Measurements from ENCODE around the gene GFRA4. TPM values are rescaled to one million over a fixed set of nuclear protein-coding genes. Genes with fewer than 3 reads are reported as not detected.

GFRA4 gene
- total RNA-seq, 1 donor from 2014 or later = not detected

DNA sequence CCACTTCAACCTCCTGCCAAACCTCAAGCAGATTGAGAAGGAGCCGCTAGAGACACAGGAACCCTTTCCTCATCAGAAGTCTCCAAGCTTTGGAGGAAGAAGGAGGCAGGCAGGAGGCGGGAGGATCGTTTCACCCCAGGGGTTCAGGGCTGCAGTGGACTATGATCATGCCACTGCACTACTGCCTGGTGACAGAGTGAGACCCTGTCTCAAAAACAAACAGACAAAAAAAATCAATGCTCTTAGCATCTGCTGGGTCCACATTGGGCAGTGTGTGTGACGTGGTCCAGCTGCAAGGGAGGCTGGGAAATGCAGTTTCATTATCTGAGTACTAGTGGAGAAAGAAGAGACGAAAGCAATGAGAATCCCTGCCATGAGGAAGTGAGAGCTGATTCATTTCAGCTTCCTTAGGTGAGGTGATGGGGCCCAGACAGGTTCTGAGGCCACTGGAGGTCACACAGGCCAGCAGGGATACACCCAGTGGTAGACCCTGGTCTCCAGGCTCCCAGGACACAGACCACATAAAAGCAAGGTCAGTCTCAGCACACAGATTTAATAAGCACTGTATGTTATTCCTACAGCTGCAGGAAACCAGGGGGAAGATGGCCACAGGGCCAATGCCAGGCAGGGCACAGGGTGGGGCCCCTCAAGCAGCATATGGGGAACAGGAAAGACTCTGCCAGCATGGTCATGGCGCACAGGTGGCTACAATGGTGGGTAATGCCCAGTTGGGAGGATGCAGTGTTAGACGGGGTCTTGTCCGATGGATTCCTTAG lies 4.3 kb downstream of the GFRA4 start:
- H3K27me3 Mint-ChIP-seq (ENCODE audit: unreplicated experiment) = peaks cover 14% of the 10 kb centered on the region
- no peak overlapping the region for H3K4me3 Mint-ChIP-seq (ENCODE audit: unreplicated experiment)

DNA sequence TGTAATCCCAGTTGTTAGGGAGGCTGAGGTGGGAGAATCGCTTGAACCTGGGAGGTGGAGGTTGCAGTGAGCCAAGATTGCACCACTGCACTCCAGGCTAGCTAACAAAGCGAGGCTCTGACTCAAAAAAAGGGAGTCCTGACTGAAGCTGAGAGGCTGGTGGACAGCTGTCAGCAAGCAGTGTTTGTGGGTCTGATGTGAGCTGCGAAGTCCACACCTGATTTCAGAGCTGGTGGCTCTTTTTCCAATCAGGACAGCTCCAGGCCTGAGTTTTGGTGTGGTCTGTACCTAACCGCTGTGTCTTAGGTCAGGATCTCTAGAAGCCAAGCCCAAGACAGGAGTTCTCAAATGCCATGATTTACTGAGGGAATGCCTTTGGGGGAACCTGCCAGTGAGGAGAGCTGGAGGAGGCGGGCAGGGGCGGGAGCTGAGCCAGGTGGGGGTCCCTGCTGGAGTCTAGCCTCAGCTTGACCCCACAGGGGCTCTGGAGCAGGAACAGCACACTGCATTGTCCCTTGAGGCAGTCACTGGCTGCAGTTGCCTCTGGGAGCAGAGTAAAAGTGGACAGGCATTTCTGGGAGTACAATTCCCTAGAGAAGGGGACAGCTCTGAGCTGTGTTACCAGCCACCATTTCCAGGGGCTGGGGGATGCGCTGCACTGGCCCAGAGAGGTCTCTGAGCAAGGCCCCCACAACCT lies 5.0 kb downstream of the GFRA4 start:
- peaks cover 5% of the 10 kb centered on the region for H3K4me1 Mint-ChIP-seq (ENCODE audit: unreplicated experiment)

More for the DNA sequence above, 4.3 kb downstream of the GFRA4 start:
- DNase-seq (ENCODE audit: low spot score) = no peak
- H3K27ac Mint-ChIP-seq (ENCODE audit: unreplicated experiment) = no peak overlapping the region
- H3K36me3 Mint-ChIP-seq (ENCODE audit: low read depth, unreplicated experiment) = peaks cover 8% of the 10 kb centered on the region
- no peaks in the 10 kb centered on the region for H3K9me3 Mint-ChIP-seq (ENCODE audit: unreplicated experiment)
- peaks cover 5% of the 10 kb centered on the region for H3K4me1 Mint-ChIP-seq (ENCODE audit: unreplicated experiment)
- TF ChIP-seq, protein P1, sequence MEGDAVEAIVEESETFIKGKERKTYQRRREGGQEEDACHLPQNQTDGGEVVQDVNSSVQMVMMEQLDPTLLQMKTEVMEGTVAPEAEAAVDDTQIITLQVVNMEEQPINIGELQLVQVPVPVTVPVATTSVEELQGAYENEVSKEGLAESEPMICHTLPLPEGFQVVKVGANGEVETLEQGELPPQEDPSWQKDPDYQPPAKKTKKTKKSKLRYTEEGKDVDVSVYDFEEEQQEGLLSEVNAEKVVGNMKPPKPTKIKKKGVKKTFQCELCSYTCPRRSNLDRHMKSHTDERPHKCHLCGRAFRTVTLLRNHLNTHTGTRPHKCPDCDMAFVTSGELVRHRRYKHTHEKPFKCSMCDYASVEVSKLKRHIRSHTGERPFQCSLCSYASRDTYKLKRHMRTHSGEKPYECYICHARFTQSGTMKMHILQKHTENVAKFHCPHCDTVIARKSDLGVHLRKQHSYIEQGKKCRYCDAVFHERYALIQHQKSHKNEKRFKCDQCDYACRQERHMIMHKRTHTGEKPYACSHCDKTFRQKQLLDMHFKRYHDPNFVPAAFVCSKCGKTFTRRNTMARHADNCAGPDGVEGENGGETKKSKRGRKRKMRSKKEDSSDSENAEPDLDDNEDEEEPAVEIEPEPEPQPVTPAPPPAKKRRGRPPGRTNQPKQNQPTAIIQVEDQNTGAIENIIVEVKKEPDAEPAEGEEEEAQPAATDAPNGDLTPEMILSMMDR (IDR thresholded peaks at IDR 0.05; ENCODE audit: unreplicated experiment) = no peak

DNA sequence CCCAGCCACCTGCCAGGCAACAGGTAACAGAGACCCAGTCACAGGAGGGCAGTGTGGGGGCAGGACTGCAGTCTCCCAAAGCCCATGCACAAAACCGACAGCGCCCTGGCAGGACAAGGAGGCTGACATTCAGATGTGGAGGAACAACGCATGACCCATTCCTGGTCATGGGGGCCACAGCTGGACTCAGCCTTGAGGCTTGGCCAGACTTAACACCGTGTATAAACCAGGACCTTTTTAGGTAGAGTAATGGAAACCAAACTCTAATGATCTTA lies 8.1 kb downstream of the GFRA4 start:
- no peak overlapping the region for H3K4me3 Mint-ChIP-seq (ENCODE audit: unreplicated experiment)
- peaks cover 6% of the 10 kb centered on the region for H3K27me3 Mint-ChIP-seq (ENCODE audit: unreplicated experiment)
- no peaks in the 10 kb centered on the region for H3K9me3 Mint-ChIP-seq (ENCODE audit: unreplicated experiment)
- H3K4me1 Mint-ChIP-seq (ENCODE audit: unreplicated experiment) = peaks cover 5% of the 10 kb centered on the region
- H3K36me3 Mint-ChIP-seq (ENCODE audit: low read depth, unreplicated experiment) = peaks cover 8% of the 10 kb centered on the region
- TF ChIP-seq, protein P1 (IDR thresholded peaks at IDR 0.05; ENCODE audit: unreplicated experiment) = no peak
- no peak for DNase-seq (ENCODE audit: low spot score)
- H3K27ac Mint-ChIP-seq (ENCODE audit: unreplicated experiment) = no peak overlapping the region

More for the DNA sequence above, 5.0 kb downstream of the GFRA4 start:
- Mint-ChIP-seq H3K36me3 (ENCODE audit: low read depth, unreplicated experiment) (peaks cover 8% of the 10 kb centered on the region), H3K9me3 (ENCODE audit: unreplicated experiment) (no peaks in the 10 kb centered on the region), H3K27ac (ENCODE audit: unreplicated experiment) (no peak overlapping the region), H3K27me3 (ENCODE audit: unreplicated experiment) (peaks cover 14% of the 10 kb centered on the region), H3K4me3 (ENCODE audit: unreplicated experiment) (no peak overlapping the region)
- no peak for DNase-seq (ENCODE audit: low spot score)
- TF ChIP-seq, protein P1 (IDR thresholded peaks at IDR 0.05; ENCODE audit: unreplicated experiment) = no peak

DNA sequence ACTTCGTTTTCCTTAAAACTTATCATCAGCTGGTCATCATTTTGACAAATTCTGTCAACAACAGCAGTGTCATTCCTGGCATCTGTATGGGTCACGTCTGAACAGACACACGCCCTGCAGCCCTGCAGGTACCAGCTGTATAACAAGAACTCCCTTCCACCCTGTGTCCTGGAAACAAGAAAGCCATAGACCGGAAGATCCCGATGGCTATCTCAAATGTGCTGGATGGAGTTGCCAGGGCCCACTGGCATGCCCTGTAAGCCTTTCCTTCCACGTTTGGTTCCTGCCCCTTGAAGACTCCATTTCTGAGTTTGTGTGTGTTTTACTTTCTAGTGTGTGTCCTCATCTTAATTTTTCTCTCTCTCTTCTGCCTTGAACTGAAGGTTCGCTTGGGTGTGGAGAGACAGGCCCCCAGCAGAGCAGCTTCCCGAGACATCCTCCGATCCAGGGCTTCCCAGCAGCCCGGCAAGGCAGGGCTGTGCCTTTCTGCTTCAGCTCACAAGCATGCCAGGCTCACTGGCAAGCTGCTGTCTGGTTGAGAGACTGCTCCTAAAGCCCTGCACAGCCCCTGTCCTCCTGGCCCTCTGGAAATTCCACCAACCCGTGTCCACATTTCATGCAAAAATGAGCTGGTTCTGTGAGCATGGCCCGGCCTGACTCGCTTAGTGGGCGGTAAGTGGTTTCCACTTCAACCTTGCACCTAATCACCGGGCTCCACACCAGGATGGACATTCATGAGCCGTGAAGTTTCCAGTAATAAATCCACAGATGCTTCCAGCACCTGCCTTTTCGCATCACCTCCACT lies 8.7 kb downstream of the GFRA4 start:
- no peak for DNase-seq (ENCODE audit: low spot score)
- H3K9me3 Mint-ChIP-seq (ENCODE audit: unreplicated experiment) = no peaks in the 10 kb centered on the region
- peaks cover 8% of the 10 kb centered on the region for H3K36me3 Mint-ChIP-seq (ENCODE audit: low read depth, unreplicated experiment)
- no peak overlapping the region for H3K27ac Mint-ChIP-seq (ENCODE audit: unreplicated experiment)
- H3K27me3 Mint-ChIP-seq (ENCODE audit: unreplicated experiment) = peaks cover 4% of the 10 kb centered on the region
- H3K4me1 Mint-ChIP-seq (ENCODE audit: unreplicated experiment) = peaks cover 5% of the 10 kb centered on the region
- TF ChIP-seq, protein P1 (IDR thresholded peaks at IDR 0.05; ENCODE audit: unreplicated experiment) = no peak
- no peak overlapping the region for H3K4me3 Mint-ChIP-seq (ENCODE audit: unreplicated experiment)
